NCI-H2107 (cell line): Measurements from ENCODE around the gene TBCD.
"Not testable (repeated sequence)": the region's sequence is repeated elsewhere in the genome, so short reads cannot be mapped to it uniquely, and the experiment has no call there.

Source experiments
- DNase-seq: peaks from one replicate; lab custom pipeline; 2025; lab: John Stamatoyannopoulos, UW

Gene TBCD

GRCh38 chr17:82767041-82767754, 15.3 kb downstream of the TBCD start:
- no peak for DNase-seq

GRCh38 chr17:82769041-82769440, 17.2 kb downstream of the TBCD start:
- DNase-seq = no peak

GRCh38 chr17:82772026-82772425, 20.2 kb downstream of the TBCD start:
- DNase-seq = no peak

GRCh38 chr17:82774456-82774855, 22.6 kb downstream of the TBCD start:
- not testable (repeated sequence) for DNase-seq

GRCh38 chr17:82775001-82775823, 23.3 kb downstream of the TBCD start:
- no peak for DNase-seq

GRCh38 chr17:82776454-82776853, 24.6 kb downstream of the TBCD start:
- DNase-seq = no peak

GRCh38 chr17:82777778-82778375, 26.0 kb downstream of the TBCD start:
- not testable (repeated sequence) for DNase-seq

- DNase-seq = no peak
These were observed 27.7 kb downstream of the TBCD start for GRCh38 chr17:82779541-82779940.

GRCh38 chr17:82780195-82780594, 28.3 kb downstream of the TBCD start:
- DNase-seq = no peak

GRCh38 chr17:82780971-82781893, 29.4 kb downstream of the TBCD start:
- no peak for DNase-seq

GRCh38 chr17:82781894-82782274, 30.0 kb downstream of the TBCD start:
- peak; percentile 89 for DNase-seq

GRCh38 chr17:82782657-82783207, 30.9 kb downstream of the TBCD start:
- no peak for DNase-seq

- no peak for DNase-seq
These were observed 31.6 kb downstream of the TBCD start for GRCh38 chr17:82783498-82783897.

- not testable (repeated sequence) for DNase-seq
These were observed 33.7 kb downstream of the TBCD start for GRCh38 chr17:82785581-82785980.

- no peak for DNase-seq
These were observed 34.6 kb downstream of the TBCD start for GRCh38 chr17:82786427-82786826.

GRCh38 chr17:82787081-82787848, 35.4 kb downstream of the TBCD start:
- peak; percentile 77 for DNase-seq

GRCh38 chr17:82788206-82789001, 36.5 kb downstream of the TBCD start:
- no peak for DNase-seq

- DNase-seq = no peak
These were observed 37.3 kb downstream of the TBCD start for GRCh38 chr17:82789051-82789592.

GRCh38 chr17:82789806-82790205, 37.9 kb downstream of the TBCD start:
- DNase-seq = no peak

GRCh38 chr17:82790391-82790790, 38.5 kb downstream of the TBCD start:
- no peak for DNase-seq
